ENCODE results near the gene PLOD3. TPM values are rescaled to one million over a fixed set of nuclear protein-coding genes. Genes with fewer than 3 reads are reported as not detected.

PLOD3 gene
- total and polyA plus RNA-seq, 4 donors = 38.9 to 104 (median 58.2) TPM

GRCh38 chr7:101180130-101180755 is 37.1 kb downstream of the PLOD3 start, which contains the start of gene NAT16:
Gene NAT16 (minus strand): TSS chr7:101180293. CDS start chr7:101174807, 5,486 bp downstream.
- TF ChIP-seq CTCF (IDR thresholded peaks at IDR 0.05; ENCODE audit: control extremely low read depth, extremely low read depth) = no peak
- DNase-seq = no peak

GRCh38 chr7:101179713-101180112 is 37.7 kb downstream of the PLOD3 start:
- 2 to 3% methylated on average over 15 to 27 of the region's 27 CpGs for WGBS, 2 donors
- Histone ChIP-seq H3K4me3 (no peak overlapping the region), H3K9me3 (ENCODE audit: control insufficient read depth in 4 of 4, insufficient read depth in 3 of 4, low read length in 3 of 4) (no peaks in the 10 kb centered on the region), H3K36me3 (ENCODE audit: control insufficient read depth in 4 of 4, insufficient read depth in 4 of 4, low read length in 4 of 4) (no peaks in the 10 kb centered on the region), H3K9ac (ENCODE audit: insufficient read depth in 1 of 2, low read length in 2 of 2) (no peak overlapping the region), H3K27ac (ENCODE audit: low read depth in 1 of 2, low read length in 1 of 2) (no peak overlapping the region), H3K4me1 (ENCODE audit: control insufficient read depth in 5 of 5, insufficient read depth in 5 of 5, low read length in 5 of 5) (peaks cover 0 to 5% (median 0%) of the 10 kb centered on the region in 5 donors), H3K27me3 (ENCODE audit: control insufficient read depth in 3 of 3, insufficient read depth in 3 of 3, low read length in 2 of 3) (peaks cover 10 to 62% (median 56%) of the 10 kb centered on the region in 3 donors)
- no peak for TF ChIP-seq CTCF (IDR thresholded peaks at IDR 0.05; ENCODE audit: control extremely low read depth, extremely low read depth)
- DNase-seq (no peak), ATAC-seq (ENCODE audit: insufficient read depth, low FRiP score) (no peak)

More at GRCh38 chr7:101180130-101180755, 37.1 kb downstream of the PLOD3 start, which contains the start of gene NAT16:
- peaks cover 0 to 5% (median 0%) of the 10 kb centered on the region in 5 donors for H3K4me1 ChIP-seq (ENCODE audit: control insufficient read depth in 5 of 5, insufficient read depth in 5 of 5, low read length in 5 of 5)
- peaks cover 9 to 57% (median 52%) of the 10 kb centered on the region in 3 donors for H3K27me3 ChIP-seq (ENCODE audit: control insufficient read depth in 3 of 3, insufficient read depth in 3 of 3, low read length in 2 of 3)
- no peaks in the 10 kb centered on the region for H3K36me3 ChIP-seq (ENCODE audit: control insufficient read depth in 4 of 4, insufficient read depth in 4 of 4, low read length in 4 of 4)
- 3 to 5% methylated on average over 56 of the region's 56 CpGs for WGBS, 2 donors
- ATAC-seq (ENCODE audit: insufficient read depth, low FRiP score) = no peak
- H3K9ac ChIP-seq (ENCODE audit: insufficient read depth in 1 of 2, low read length in 2 of 2) = no peak within 1 kb of the TSS
- H3K27ac ChIP-seq (ENCODE audit: low read depth in 1 of 2, low read length in 1 of 2) = no peak within 1 kb of the TSS
- H3K9me3 ChIP-seq (ENCODE audit: control insufficient read depth in 4 of 4, insufficient read depth in 3 of 4, low read length in 3 of 4) = no peaks in the 10 kb centered on the region
- no peak within 1 kb of the TSS for H3K4me3 ChIP-seq

- H3K4me1 ChIP-seq (ENCODE audit: control insufficient read depth in 5 of 5, insufficient read depth in 5 of 5, low read length in 5 of 5) = peaks cover 0 to 9% (median 0%) of the 10 kb centered on the region in 5 donors
- DNase-seq = no peak
- no peak overlapping the region for H3K27ac ChIP-seq (ENCODE audit: low read depth in 1 of 2, low read length in 1 of 2)
- H3K36me3 ChIP-seq (ENCODE audit: control insufficient read depth in 4 of 4, insufficient read depth in 4 of 4, low read length in 4 of 4) = no peaks in the 10 kb centered on the region
- 2% methylated on average over 20 of the region's 20 CpGs for WGBS, 2 donors
- H3K4me3 ChIP-seq = no peak overlapping the region
- no peak for TF ChIP-seq CTCF (IDR thresholded peaks at IDR 0.05; ENCODE audit: control extremely low read depth, extremely low read depth)
- H3K27me3 ChIP-seq (ENCODE audit: control insufficient read depth in 3 of 3, insufficient read depth in 3 of 3, low read length in 2 of 3) = peaks cover 10 to 67% (median 60%) of the 10 kb centered on the region in 3 donors
- no peak for ATAC-seq (ENCODE audit: insufficient read depth, low FRiP score)
- H3K9me3 ChIP-seq (ENCODE audit: control insufficient read depth in 4 of 4, insufficient read depth in 3 of 4, low read length in 3 of 4) = peaks cover 0 to 5% (median 0%) of the 10 kb centered on the region in 4 donors
- no peak overlapping the region for H3K9ac ChIP-seq (ENCODE audit: insufficient read depth in 1 of 2, low read length in 2 of 2)
Measured at GRCh38 chr7:101179117-101179516, 38.3 kb downstream of the PLOD3 start.

All from lung (tissue), 12 donors.